Measurements from ENCODE around the gene MYO3B. TPM values are rescaled to one million over a fixed set of nuclear protein-coding genes. Genes with fewer than 3 reads are reported as not detected.
"Not testable (repeated sequence)": the region's sequence is repeated elsewhere in the genome, so short reads cannot be mapped to it uniquely, and the experiment has no call there.

Gene MYO3B
- total RNA-seq, 4 donors from 2014 or later, result 0.34 to 0.95 (median 0.89) TPM

- H3K4me1 ChIP-seq, result peaks cover 2% of the 10 kb centered on the region
- H3K36me3 ChIP-seq, result no peaks in the 10 kb centered on the region
- no peaks in the 10 kb centered on the region for H3K9me3 ChIP-seq
- 75% methylated on average over 2 of the region's 2 CpGs for WGBS
- TF ChIP-seq EP300 (IDR thresholded peaks at IDR 0.05) (no peak), POLR2AphosphoS5 (IDR thresholded peaks at IDR 0.05) (no peak)
- no peaks in the 10 kb centered on the region for H3K27me3 ChIP-seq
- no peak overlapping the region for H3K4me3 ChIP-seq
- H3K27ac ChIP-seq, result no peak overlapping the region
- no peak for DNase-seq (ENCODE audit: low spot score in 2 of 2)
These were observed 31.0 kb downstream of the MYO3B start for GRCh38 chr2:170208967-170209366.

DNA sequence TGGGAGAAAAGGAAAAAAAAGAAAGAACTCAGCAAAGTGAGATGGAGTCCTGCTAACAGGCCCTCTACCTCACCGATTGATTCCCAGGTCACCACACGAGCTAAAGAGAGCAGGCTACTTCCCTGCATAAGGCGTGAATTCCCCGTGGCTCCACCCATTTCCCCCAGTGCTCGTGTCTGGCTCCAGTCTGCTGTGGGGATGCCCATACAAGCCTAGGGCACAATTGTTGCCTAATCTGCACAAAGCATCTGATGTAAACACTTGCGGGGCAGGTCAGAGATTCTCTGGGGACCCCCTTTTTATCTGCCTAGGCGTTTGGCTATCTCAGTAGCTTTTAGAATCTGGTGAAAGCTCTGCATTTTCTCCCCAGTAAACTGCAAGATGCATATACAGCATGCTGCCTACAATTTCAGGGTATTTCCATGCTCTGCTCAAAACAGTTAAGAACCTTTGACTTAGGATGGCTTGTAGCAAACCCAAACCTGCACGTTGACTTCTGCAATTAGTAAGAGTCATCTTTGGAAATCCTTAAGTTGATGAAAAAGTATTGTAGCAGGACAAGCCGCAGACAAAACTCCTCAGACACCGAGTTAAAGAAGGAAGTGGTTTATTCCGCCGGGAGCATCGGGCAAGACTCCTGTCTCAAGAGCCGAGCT is 34.8 kb downstream of the MYO3B start:
- WGBS, result 45% methylated on average over 14 of the region's 14 CpGs
- DNase-seq (ENCODE audit: low spot score in 2 of 2), result no peak
- TF ChIP-seq EP300 (IDR thresholded peaks at IDR 0.05), result no peak
- H3K27ac ChIP-seq, result no peak overlapping the region
- no peaks in the 10 kb centered on the region for H3K4me1 ChIP-seq
- no peaks in the 10 kb centered on the region for H3K36me3 ChIP-seq
- H3K9me3 ChIP-seq, result no peaks in the 10 kb centered on the region
- H3K4me3 ChIP-seq, result no peak overlapping the region
- no peaks in the 10 kb centered on the region for H3K27me3 ChIP-seq

DNA sequence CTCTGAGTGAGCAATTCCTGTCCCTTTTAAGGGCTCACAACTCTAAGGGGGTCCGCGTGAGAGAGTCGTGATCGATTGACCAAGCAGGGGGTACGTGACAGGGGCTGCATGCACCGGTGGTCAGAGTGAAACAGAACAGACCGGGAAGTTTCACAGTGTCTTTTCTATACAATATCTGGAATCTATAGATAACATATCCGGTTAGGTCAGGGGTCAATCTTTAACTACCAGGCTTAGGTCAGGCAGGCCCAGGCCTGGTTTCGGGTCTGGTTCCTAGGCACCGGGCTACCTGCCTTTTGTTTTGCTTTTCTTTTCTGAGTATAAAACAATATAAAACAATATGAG is 35.3 kb downstream of the MYO3B start:
- not testable (repeated sequence) for H3K9me3 ChIP-seq; DNase-seq (ENCODE audit: low spot score in 2 of 2); H3K36me3 ChIP-seq; H3K27me3 ChIP-seq; H3K4me1 ChIP-seq; H3K4me3 ChIP-seq; H3K27ac ChIP-seq
- WGBS, result 63% methylated on average over 10 of the region's 10 CpGs

DNA sequence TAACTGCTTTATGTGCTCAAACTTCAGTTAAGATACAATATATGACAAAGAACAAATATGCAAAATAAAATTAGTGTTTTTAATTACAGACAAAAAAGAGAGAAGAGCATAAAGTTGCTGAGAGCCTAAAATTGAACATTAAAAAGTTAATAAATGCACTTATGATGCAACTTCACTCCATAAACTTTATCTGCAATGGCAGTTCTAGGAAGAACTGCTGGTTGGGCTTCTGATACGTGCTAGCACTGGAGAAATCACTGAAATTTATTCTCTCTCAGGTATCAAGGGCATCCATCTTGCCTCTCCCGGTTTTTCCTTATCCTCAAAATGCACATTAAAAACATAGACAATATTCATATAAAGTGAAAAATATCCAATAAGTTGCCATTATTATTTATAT is 35.7 kb downstream of the MYO3B start:
- no peak for DNase-seq (ENCODE audit: low spot score in 2 of 2)
- Histone ChIP-seq H3K27ac (no peak overlapping the region), H3K4me1 (no peaks in the 10 kb centered on the region), H3K9me3 (no peaks in the 10 kb centered on the region), H3K27me3 (no peaks in the 10 kb centered on the region), H3K36me3 (no peaks in the 10 kb centered on the region), H3K4me3 (no peak overlapping the region)
- WGBS, result 64% methylated on average over 2 of the region's 2 CpGs
- TF ChIP-seq POLR2AphosphoS5 (IDR thresholded peaks at IDR 0.05), result no peak
- TF ChIP-seq CTCF (IDR thresholded peaks at IDR 0.05), result no peak
- TF ChIP-seq POLR2A (IDR thresholded peaks at IDR 0.05), result no peak
- TF ChIP-seq EP300 (IDR thresholded peaks at IDR 0.05), result no peak

DNA sequence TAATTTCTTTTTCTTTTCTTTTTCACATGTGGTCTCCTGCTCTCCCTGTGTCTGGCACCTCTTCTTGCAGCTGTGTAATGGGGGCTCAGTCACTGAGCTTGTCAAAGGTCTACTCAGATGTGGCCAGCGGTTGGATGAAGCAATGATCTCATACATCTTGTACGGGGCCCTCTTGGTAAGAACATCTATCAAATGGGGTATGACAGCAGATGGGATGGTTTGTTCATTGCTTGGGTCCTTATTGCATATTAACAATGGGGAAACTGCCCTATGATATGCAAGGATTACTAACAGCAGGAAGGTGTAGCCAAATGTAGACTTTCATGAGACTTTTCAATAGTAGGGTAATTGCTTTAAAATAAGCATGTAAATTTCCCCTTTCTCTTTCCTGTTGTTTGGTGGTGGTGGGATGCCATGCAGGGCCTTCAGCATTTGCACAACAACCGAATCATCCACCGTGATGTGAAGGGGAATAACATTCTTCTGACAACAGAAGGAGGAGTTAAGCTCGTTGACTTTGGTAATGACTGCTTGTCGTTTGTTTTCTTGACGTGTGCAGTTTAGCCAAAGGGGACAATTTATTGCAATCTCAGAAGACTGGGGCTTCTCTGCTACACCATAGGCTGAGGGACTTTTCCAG is 36.5 kb downstream of the MYO3B start:
- no peaks in the 10 kb centered on the region for H3K4me1 ChIP-seq
- no peaks in the 10 kb centered on the region for H3K36me3 ChIP-seq
- TF ChIP-seq POLR2A (IDR thresholded peaks at IDR 0.05), result no peak
- no peak for TF ChIP-seq CTCF (IDR thresholded peaks at IDR 0.05)
- TF ChIP-seq EP300 (IDR thresholded peaks at IDR 0.05), result no peak
- no peaks in the 10 kb centered on the region for H3K27me3 ChIP-seq
- 55% methylated on average over 7 of the region's 7 CpGs for WGBS
- DNase-seq (ENCODE audit: low spot score in 2 of 2), result no peak
- H3K27ac ChIP-seq, result no peak overlapping the region
- no peak overlapping the region for H3K4me3 ChIP-seq
- no peaks in the 10 kb centered on the region for H3K9me3 ChIP-seq

DNA sequence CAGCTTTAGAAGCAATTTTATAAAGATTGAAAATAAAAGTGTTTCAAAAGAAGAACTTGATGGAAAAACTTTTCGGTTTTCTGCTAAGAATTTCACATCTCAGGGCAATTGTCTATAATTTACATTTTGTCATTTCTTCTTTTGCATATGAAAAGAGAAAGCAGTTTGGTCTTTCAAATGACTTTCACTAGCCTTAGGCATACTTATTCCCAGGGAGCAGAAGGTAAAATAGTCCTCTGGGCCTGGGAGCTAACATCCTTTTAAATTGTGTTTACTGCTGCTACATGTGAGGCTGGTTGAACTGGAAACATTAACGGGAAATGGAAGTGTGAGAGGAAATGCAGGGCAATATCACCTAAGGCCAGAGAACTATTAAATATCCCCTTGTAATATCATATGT is 37.1 kb downstream of the MYO3B start:
- Histone ChIP-seq H3K27me3 (no peaks in the 10 kb centered on the region), H3K4me3 (no peak overlapping the region), H3K9me3 (no peaks in the 10 kb centered on the region), H3K36me3 (no peaks in the 10 kb centered on the region), H3K27ac (no peak overlapping the region), H3K4me1 (no peaks in the 10 kb centered on the region)
- no peak for DNase-seq (ENCODE audit: low spot score in 2 of 2)
- WGBS, result 78% methylated on average over 2 of the region's 2 CpGs
- TF ChIP-seq POLR2A (IDR thresholded peaks at IDR 0.05) (no peak), CTCF (IDR thresholded peaks at IDR 0.05) (no peak), EP300 (IDR thresholded peaks at IDR 0.05) (no peak), POLR2AphosphoS5 (IDR thresholded peaks at IDR 0.05) (no peak)

DNA sequence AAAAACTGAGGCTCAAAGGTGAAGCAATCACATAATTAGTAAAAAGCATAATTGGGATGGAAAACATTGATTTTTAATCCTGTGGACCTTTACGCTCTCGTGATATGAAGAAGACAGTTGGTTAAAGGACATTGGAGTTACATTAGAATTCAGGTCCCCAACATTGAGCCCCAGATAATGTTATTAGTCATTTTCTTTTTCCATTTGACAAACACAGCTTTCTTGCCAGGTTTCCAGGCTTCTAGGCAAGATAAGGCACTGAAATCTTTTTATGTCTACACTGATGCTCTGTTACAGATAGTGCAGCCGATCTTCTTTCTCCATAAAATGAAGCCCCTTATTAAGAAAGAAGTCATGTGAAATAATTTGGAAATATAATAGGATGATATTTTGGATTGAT is 38.5 kb downstream of the MYO3B start:
- no peaks in the 10 kb centered on the region for H3K9me3 ChIP-seq
- DNase-seq (ENCODE audit: low spot score in 2 of 2), result no peak
- no peaks in the 10 kb centered on the region for H3K27me3 ChIP-seq
- H3K27ac ChIP-seq, result no peak overlapping the region
- 95% methylated on average over 3 of the region's 3 CpGs for WGBS
- H3K36me3 ChIP-seq, result no peaks in the 10 kb centered on the region
- no peak for TF ChIP-seq CTCF (IDR thresholded peaks at IDR 0.05)
- TF ChIP-seq EP300 (IDR thresholded peaks at IDR 0.05), result no peak
- no peak for TF ChIP-seq POLR2A (IDR thresholded peaks at IDR 0.05)
- no peak for TF ChIP-seq POLR2AphosphoS5 (IDR thresholded peaks at IDR 0.05)
- H3K4me3 ChIP-seq, result no peak overlapping the region
- no peaks in the 10 kb centered on the region for H3K4me1 ChIP-seq
